Stomach (tissue), 9 donors: ENCODE data around the gene TMEM255B. TPM values are rescaled to one million over a fixed set of nuclear protein-coding genes. Genes with fewer than 3 reads are reported as not detected.
"Not testable (repeated sequence)": the region's sequence is repeated elsewhere in the genome, so short reads cannot be mapped to it uniquely, and the experiment has no call there.

Experiments used
- DNase-seq, 2 donors: peaks; one replicate each; pipeline versions ENCODE4 v3.0.0 to v3.0.0-alpha.2; 2013 to 2019
- H3K27ac ChIP-seq, 5 donors: fragments of 200-600 bp in 4 of 5; sonication (generic) in 4 of 5; one replicate each; pipeline ENCODE4 v1.5.1; 2013 to 2019; ENCODE audit warnings: mild to moderate bottlenecking in 1 of 5, moderate library complexity in 1 of 5
- H3K27me3 ChIP-seq, 3 donors: fragments of 200-600 bp; sonication (generic); one replicate each; pipeline ENCODE4 v1.5.1; 2017 to 2019; ENCODE audit warnings: mixed run types in 1 of 3
- H3K36me3 ChIP-seq, 4 donors: fragments of 200-600 bp; sonication (generic); 1 replicate in 3 of 4; 2 replicates in 1 of 4; pipeline ENCODE4 v1.5.1; 2016 to 2019
- H3K4me1 ChIP-seq, 4 donors: fragments of 200-600 bp; sonication (generic); one replicate each; pipeline ENCODE4 v1.5.1; 2016 to 2019
- H3K4me3 ChIP-seq, 4 donors: fragments of 200-600 bp; sonication (generic) in 3 of 4; one replicate each; pipeline ENCODE4 v1.5.1; 2016 to 2019; ENCODE audit warnings: mild to moderate bottlenecking in 1 of 4
- H3K9me3 ChIP-seq, 4 donors: fragments of 200-600 bp; sonication (generic); one replicate each; pipeline ENCODE4 v1.5.1; 2016 to 2019
- EP300 ChIP-seq: sonication (generic); formaldehyde crosslinking; IDR thresholded peaks from one replicate; pipeline ENCODE4 v1.6.1; 2017; ENCODE audit warnings: antibody characterized with exemption
- POLR2A ChIP-seq, 4 donors: fragments of 450-650 bp; IDR thresholded peaks; one replicate each; pipeline ENCODE4 v1.6.1; 2016; ENCODE audit warnings: antibody characterized with exemption in 4 of 4, control low read depth in 2 of 4, mild to moderate bottlenecking in 1 of 4, moderate library complexity in 1 of 4
- POLR2AphosphoS5 ChIP-seq, 3 donors: sonication (generic); formaldehyde crosslinking; IDR thresholded peaks; one replicate each; pipeline ENCODE4 v1.6.1; 2016; ENCODE audit warnings: antibody characterized with exemption in 3 of 3
- WGBS, 5 donors: extraction: QIAGEN DNeasy Blood & Tissue Kit in 3 of 5; methylation state at CpG; one replicate each; pipeline versions ENCODE4 v1.1.5 to v1.1.7; 2013 to 2018; 5-methylcytosine and 5-hydroxymethylcytosine counted together
- intact Hi-C: fragments of 100-400 bp; cut with DNase I; formaldehyde crosslinking; loops from one replicate; pipeline ENCODE4 v1.15.1; 2023; ENCODE audit warnings: low total_unique reads
- polyA plus RNA-seq, 3 donors: library from polyadenylated mRNA; stranded (reverse); fragments of 200-250 nt; gene quantifications; one replicate each; pipeline ENCODE4 v1.2.3, GENCODE V29; 2013
- total RNA-seq, 5 donors: library from RNA; depleted of rRNA; stranded (reverse); fragments of >200 nt; gene quantifications; one replicate each; pipeline versions ENCODE4 v1.1.0 to v1.2.3, GENCODE V29; 2014 to 2016
- TF ChIP-seq, protein P1 (sequence below), 7 experiments: fragments of 450-650 bp in 4 of 7; fragments of 200-600 bp in 3 of 7; sonication (generic) in 3 of 7; IDR thresholded peaks; one replicate each; pipeline ENCODE4 v1.5.1; 2016 to 2019; ENCODE audit warnings: antibody characterized with exemption in 7 of 7, control low read depth in 2 of 7, mild to moderate bottlenecking in 1 of 7
- donor health status: healthy with polysubstance abuse.
- donor health status: Bipolar disorder and iron deficiency.
- donor health status: healthy.

TMEM255B gene
- total and polyA plus RNA-seq, 8 donors, result 1.3 to 7.9 (median 4.6) TPM; not detected in 1

DNA sequence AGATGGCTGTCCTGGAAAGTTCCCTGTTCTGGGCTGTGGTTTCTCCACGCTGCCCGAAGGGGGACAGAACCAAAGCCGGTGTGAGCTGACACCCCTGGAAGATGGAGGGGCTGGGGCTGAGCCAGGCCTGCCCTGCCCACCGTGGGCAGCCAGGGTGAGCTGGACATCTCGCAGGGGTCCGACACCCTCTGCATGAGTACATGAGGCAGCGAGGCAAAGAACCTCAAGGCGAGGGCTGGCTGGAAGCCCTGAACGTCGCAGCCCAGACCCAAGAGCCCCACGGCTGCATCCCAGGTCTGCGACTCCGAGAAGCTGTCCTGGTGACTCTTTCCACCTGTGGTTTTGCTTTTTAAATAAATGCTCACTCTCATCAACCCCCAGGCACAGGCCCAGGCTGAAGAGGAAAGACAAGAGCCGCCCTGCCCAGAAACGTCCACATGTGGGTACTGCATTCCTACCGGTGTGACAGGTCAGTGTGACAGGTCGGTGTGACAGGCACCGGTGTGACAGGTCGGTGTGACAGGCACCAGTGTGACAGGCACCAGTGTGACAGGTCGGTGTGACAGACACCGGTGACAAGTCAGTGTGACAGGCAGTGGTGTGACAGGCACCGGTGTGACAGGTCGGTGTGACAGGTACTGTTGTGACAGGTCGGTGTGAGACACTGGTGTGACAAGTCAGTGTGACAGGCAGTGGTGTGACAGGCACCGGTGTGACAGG is 74.2 kb downstream of the TMEM255B start:
- 90 to 94% (median 91%) methylated on average over 25 of the region's 25 CpGs for WGBS, 5 donors

DNA sequence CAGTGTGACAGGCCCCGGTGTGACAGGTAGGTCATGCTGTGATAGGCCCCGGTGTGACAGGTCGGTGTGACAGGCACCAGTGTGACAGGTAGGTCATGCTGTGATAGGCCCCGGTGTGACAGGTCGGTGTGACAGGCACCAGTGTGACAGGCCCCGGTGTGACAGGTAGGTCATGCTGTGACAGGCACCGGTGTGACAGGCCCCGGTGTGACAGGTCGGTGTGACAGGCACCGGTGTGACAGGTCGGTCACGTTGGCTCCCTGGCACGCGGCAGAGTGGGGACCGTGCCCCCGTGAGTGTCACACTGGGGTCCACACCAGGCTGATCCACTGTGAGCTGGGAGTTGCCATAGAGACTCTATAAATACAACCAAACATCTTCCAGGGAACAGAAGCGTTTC is 75.0 kb downstream of the TMEM255B start:
- H3K9me3 ChIP-seq, intact Hi-C loops, H3K4me3 ChIP-seq, DNase-seq, H3K27me3 ChIP-seq, H3K27ac ChIP-seq: not testable (repeated sequence)
- WGBS, 5 donors, result 87 to 95% (median 92%) methylated on average over 16 to 17 of the region's 17 CpGs
- Histone ChIP-seq H3K36me3 (peaks cover 35 to 48% (median 45%) of the 10 kb centered on the region in 4 donors), H3K4me1 (peaks cover 23 to 24% (median 24%) of the 10 kb centered on the region in 4 donors)

More for the DNA sequence above, 74.2 kb downstream of the TMEM255B start:
- Histone ChIP-seq H3K4me1 (peaks cover 15 to 17% (median 17%) of the 10 kb centered on the region in 4 donors), H3K4me3 (no peak overlapping the region), H3K36me3 (peaks cover 35 to 53% (median 50%) of the 10 kb centered on the region in 4 donors), H3K27me3 (no peaks in the 10 kb centered on the region), H3K27ac (no peak overlapping the region), H3K9me3 (no peaks in the 10 kb centered on the region)
- no peak for DNase-seq
- intact Hi-C loops, result no loop called here
- TF ChIP-seq, protein P1, sequence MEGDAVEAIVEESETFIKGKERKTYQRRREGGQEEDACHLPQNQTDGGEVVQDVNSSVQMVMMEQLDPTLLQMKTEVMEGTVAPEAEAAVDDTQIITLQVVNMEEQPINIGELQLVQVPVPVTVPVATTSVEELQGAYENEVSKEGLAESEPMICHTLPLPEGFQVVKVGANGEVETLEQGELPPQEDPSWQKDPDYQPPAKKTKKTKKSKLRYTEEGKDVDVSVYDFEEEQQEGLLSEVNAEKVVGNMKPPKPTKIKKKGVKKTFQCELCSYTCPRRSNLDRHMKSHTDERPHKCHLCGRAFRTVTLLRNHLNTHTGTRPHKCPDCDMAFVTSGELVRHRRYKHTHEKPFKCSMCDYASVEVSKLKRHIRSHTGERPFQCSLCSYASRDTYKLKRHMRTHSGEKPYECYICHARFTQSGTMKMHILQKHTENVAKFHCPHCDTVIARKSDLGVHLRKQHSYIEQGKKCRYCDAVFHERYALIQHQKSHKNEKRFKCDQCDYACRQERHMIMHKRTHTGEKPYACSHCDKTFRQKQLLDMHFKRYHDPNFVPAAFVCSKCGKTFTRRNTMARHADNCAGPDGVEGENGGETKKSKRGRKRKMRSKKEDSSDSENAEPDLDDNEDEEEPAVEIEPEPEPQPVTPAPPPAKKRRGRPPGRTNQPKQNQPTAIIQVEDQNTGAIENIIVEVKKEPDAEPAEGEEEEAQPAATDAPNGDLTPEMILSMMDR (IDR thresholded peaks at IDR 0.05), result no peak
- TF ChIP-seq POLR2A (IDR thresholded peaks at IDR 0.05), result no peak
- TF ChIP-seq POLR2AphosphoS5 (IDR thresholded peaks at IDR 0.05), result no peak
- TF ChIP-seq EP300, result no peak

DNA sequence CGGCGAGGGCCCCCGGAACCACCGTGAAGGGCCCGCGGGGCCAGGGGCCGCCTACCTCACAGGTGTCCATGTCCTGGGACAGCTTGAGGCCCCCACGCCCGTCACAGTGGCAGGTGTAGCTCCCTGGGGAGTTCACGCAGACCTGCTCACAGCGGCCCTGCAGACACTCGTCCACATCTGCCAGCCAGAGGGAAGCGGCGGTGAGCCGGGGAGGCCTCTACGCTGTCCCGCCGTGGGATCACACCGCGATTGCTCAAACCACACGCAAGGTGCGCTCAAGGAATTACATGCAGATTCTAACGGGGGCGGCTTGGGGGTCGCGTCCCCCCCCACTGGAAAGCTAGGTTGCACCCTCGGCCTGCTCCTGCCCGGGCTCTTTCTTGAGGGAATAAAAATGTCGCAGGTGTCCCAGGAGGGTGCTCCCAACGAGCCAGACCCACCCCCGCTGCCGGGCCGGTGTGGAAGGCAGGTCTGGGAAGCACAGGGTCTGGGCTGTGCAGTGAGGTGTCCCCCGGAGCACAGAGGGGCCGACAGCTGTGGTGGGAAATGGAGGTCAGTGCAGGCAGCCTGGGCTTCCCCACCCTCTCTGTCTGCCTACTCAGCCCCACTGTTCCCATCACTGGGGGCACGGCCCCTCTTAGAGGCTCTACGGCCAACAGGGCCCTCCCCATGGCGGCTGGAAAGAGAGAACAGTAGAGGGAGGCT is 75.6 kb downstream of the TMEM255B start:
- intact Hi-C loops, result no loop called here
- no peaks in the 10 kb centered on the region for H3K27me3 ChIP-seq
- no peaks in the 10 kb centered on the region for H3K9me3 ChIP-seq
- H3K36me3 ChIP-seq, result peaks cover 35 to 48% (median 45%) of the 10 kb centered on the region in 4 donors
- no peak overlapping the region for H3K27ac ChIP-seq
- TF ChIP-seq, protein P1 (IDR thresholded peaks at IDR 0.05), result no peak
- no peak for TF ChIP-seq POLR2AphosphoS5 (IDR thresholded peaks at IDR 0.05)
- no peak for TF ChIP-seq POLR2A (IDR thresholded peaks at IDR 0.05)
- TF ChIP-seq EP300, result no peak
- peaks cover 29 to 31% (median 30%) of the 10 kb centered on the region in 4 donors for H3K4me1 ChIP-seq
- no peak for DNase-seq
- H3K4me3 ChIP-seq, result no peak overlapping the region
- WGBS, 5 donors, result 88 to 94% (median 93%) methylated on average over 12 to 38 of the region's 38 CpGs

DNA sequence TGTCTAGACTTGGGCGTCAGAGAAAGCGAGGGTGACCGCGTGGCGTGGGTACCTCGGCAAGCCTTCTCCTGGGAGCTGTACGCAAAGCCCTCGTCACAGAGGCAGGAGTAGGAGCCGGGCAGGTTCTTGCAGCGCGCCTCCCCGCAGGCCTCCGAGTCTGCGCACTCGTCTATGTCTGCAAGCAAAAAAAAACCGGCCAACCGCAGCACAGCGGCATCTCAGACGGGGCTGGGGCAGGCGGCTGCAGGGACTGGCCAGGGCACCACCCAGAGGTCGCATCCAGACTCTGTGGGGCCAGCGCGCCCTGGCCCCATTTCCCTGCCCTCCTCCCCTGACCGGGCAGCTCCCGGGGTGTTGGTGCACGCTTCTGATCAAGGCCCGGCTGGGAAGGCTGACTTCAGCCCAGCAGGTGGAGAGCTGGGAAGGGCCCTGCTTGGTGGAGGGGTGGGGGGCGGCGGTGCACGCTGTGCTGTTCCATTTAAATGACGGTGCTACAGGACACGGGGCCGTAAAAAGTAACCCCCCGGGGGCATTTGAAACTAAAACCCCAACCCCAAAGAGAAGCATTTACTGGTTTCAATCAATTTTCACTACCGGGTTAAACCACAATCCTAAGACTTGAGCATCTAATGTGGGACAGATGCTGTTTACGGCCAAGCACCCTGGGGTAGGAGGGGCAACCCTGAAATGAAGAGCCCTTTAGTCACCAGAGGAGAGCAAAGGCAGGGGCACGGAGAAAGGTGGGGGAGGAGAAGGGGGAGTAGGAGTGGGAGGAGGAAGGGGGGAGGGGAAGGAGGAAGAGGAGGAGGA is 76.6 kb downstream of the TMEM255B start:
- peaks cover 35 to 48% (median 45%) of the 10 kb centered on the region in 4 donors for H3K36me3 ChIP-seq
- H3K27ac ChIP-seq, result peak overlapping the region in 1 of 5 donors; percentile 46
- no peak overlapping the region for H3K4me3 ChIP-seq
- H3K27me3 ChIP-seq, result no peaks in the 10 kb centered on the region
- no peaks in the 10 kb centered on the region for H3K9me3 ChIP-seq
- H3K4me1 ChIP-seq, result peaks cover 39 to 41% (median 40%) of the 10 kb centered on the region in 4 donors
- intact Hi-C loops, result no loop called here
- WGBS, 5 donors, result 91 to 95% (median 91%) methylated on average over 35 to 37 of the region's 37 CpGs
- DNase-seq, result no peak
- TF ChIP-seq POLR2AphosphoS5 (IDR thresholded peaks at IDR 0.05) (no peak), EP300 (no peak), POLR2A (IDR thresholded peaks at IDR 0.05) (no peak)
- TF ChIP-seq, protein P1 (IDR thresholded peaks at IDR 0.05), result no peak
